ENCODE measurements around the gene ITGAX. TPM values are rescaled to one million over a fixed set of nuclear protein-coding genes. Genes with fewer than 3 reads are reported as not detected.

Gene ITGAX
- total and polyA plus RNA-seq, 4 donors: 2.8 to 9.3 (median 7.1) TPM

DNA sequence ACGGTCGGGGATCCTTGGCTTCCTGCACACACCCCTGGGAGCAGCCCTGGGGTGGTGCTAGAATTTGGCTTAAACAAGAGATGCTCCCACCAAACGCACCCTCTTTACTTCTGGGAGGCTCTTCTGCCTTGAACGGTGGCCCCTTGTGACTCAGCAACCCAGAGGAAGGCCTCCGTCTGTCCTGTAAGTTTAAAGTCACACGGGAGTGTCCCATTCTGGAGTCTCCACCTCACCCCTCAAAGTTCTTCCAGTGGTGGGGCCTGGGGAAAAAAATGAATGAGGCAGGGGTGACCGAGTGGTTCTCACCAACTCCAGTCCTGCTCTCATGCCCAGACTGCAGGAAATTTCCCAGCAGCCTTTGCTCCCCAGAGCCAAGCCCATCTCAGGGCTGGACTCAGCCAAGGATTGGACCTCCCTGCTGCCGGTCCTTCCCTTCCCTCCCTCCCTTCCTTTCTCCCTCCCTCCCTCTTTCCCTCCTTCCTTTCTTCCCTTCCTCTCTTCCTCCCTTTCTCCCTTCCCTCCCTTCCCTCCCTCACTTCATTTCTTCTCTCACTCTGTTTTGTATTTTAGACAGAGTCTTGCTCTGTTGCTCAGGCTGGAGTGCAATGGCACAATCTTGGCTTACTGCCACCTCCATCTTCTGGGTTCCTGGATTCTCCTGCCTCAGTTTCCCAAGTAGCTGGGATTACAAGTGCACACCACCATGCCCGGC is 49.5 kb downstream of the ITGAX start:
- no peaks in the 10 kb centered on the region for H3K4me1 ChIP-seq (ENCODE audit: control insufficient read depth, insufficient read depth, low read length)
- H3K27ac ChIP-seq (ENCODE audit: low read depth, low read length): no peak overlapping the region
- no peaks in the 10 kb centered on the region for H3K36me3 ChIP-seq (ENCODE audit: control insufficient read depth, insufficient read depth, low read length)
- no peaks in the 10 kb centered on the region for H3K27me3 ChIP-seq (ENCODE audit: control insufficient read depth, insufficient read depth, low read length)
- H3K4me3 ChIP-seq (ENCODE audit: low read depth, low read length): no peak overlapping the region
- DNase-seq (ENCODE audit: low read depth in 4 of 6, low spot score in 6 of 6): no peak
- WGBS (ENCODE audit: insufficient coverage): 71% methylated on average over 6 of the region's 9 CpGs
- H3K9me3 ChIP-seq (ENCODE audit: control insufficient read depth, insufficient read depth, low read length): no peaks in the 10 kb centered on the region

DNA sequence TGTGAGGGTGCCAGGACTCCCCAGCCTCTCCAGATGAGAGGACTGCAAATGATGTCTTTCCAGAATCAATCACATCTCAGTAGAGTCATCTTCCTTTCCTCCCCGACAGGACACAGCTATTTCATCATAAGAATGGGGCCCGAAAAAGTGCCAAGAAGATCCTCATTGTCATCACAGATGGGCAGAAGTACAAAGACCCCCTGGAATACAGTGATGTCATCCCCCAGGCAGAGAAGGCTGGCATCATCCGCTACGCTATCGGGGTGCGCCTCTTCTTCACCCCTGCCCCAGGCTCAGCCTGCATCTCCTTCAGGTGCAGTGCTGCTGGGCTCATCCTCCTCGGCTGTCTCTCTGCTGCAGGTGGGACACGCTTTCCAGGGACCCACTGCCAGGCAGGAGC is 52.4 kb downstream of the ITGAX start:
- H3K9me3 ChIP-seq (ENCODE audit: control insufficient read depth, insufficient read depth, low read length): no peaks in the 10 kb centered on the region
- WGBS (ENCODE audit: insufficient coverage): 86% methylated on average over 8 of the region's 8 CpGs
- no peaks in the 10 kb centered on the region for H3K36me3 ChIP-seq (ENCODE audit: control insufficient read depth, insufficient read depth, low read length)
- DNase-seq (ENCODE audit: low read depth in 4 of 6, low spot score in 6 of 6): no peak
- H3K4me3 ChIP-seq (ENCODE audit: low read depth, low read length): no peak overlapping the region
- no peak overlapping the region for H3K27ac ChIP-seq (ENCODE audit: low read depth, low read length)
- H3K27me3 ChIP-seq (ENCODE audit: control insufficient read depth, insufficient read depth, low read length): no peaks in the 10 kb centered on the region
- H3K4me1 ChIP-seq (ENCODE audit: control insufficient read depth, insufficient read depth, low read length): no peaks in the 10 kb centered on the region

DNA sequence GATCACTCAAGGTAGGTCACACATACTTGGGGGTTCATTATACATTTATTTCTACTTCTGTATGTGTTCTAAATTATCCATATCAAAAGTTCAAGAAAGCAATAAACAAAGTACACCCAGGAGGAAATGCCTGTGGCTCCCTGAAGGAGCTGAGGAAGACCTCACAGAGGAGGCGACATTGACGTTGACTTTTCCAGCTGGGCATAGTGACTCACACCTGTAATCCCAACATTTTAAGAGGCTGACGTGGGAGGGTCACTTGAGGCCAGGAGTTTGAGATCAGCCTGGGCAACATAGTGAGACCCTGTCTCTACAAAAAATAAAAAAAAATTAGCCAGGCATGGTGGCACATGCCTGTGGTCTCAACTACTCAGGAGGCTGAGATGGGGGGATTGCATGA is 54.5 kb downstream of the ITGAX start:
- H3K27ac ChIP-seq (ENCODE audit: low read depth, low read length): no peak overlapping the region
- no peaks in the 10 kb centered on the region for H3K36me3 ChIP-seq (ENCODE audit: control insufficient read depth, insufficient read depth, low read length)
- DNase-seq (ENCODE audit: low read depth in 4 of 6, low spot score in 6 of 6): no peak
- 90% methylated on average over 2 of the region's 3 CpGs for WGBS (ENCODE audit: insufficient coverage)
- H3K4me3 ChIP-seq (ENCODE audit: low read depth, low read length): no peak overlapping the region
- H3K9me3 ChIP-seq (ENCODE audit: control insufficient read depth, insufficient read depth, low read length): no peaks in the 10 kb centered on the region
- H3K4me1 ChIP-seq (ENCODE audit: control insufficient read depth, insufficient read depth, low read length): no peaks in the 10 kb centered on the region
- no peaks in the 10 kb centered on the region for H3K27me3 ChIP-seq (ENCODE audit: control insufficient read depth, insufficient read depth, low read length)

DNA sequence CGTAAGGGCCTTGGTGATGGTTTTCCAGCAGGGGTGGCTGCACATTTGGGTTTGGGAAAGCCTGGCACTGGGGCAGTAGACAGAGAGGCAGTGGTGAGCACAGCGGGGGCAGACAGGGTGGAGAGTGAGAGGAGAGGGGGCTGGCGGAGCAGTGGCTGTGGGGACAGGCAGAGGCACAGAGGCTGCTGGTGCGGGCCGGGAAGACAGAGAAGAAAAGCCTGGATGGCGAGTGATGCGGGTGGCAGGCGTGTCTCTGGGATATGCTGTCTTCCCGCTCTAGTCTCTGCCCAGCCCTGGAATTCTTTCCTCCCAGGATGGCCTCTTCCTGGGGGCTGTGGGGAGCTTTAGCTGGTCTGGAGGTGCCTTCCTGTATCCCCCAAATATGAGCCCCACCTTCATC is 55.1 kb downstream of the ITGAX start:
- 86% methylated on average over 3 of the region's 9 CpGs for WGBS (ENCODE audit: insufficient coverage)
- DNase-seq (ENCODE audit: low read depth in 4 of 6, low spot score in 6 of 6): no peak
- no peaks in the 10 kb centered on the region for H3K4me1 ChIP-seq (ENCODE audit: control insufficient read depth, insufficient read depth, low read length)
- H3K27ac ChIP-seq (ENCODE audit: low read depth, low read length): no peak overlapping the region
- no peaks in the 10 kb centered on the region for H3K27me3 ChIP-seq (ENCODE audit: control insufficient read depth, insufficient read depth, low read length)
- H3K36me3 ChIP-seq (ENCODE audit: control insufficient read depth, insufficient read depth, low read length): no peaks in the 10 kb centered on the region
- H3K9me3 ChIP-seq (ENCODE audit: control insufficient read depth, insufficient read depth, low read length): no peaks in the 10 kb centered on the region
- H3K4me3 ChIP-seq (ENCODE audit: low read depth, low read length): no peak overlapping the region

DNA sequence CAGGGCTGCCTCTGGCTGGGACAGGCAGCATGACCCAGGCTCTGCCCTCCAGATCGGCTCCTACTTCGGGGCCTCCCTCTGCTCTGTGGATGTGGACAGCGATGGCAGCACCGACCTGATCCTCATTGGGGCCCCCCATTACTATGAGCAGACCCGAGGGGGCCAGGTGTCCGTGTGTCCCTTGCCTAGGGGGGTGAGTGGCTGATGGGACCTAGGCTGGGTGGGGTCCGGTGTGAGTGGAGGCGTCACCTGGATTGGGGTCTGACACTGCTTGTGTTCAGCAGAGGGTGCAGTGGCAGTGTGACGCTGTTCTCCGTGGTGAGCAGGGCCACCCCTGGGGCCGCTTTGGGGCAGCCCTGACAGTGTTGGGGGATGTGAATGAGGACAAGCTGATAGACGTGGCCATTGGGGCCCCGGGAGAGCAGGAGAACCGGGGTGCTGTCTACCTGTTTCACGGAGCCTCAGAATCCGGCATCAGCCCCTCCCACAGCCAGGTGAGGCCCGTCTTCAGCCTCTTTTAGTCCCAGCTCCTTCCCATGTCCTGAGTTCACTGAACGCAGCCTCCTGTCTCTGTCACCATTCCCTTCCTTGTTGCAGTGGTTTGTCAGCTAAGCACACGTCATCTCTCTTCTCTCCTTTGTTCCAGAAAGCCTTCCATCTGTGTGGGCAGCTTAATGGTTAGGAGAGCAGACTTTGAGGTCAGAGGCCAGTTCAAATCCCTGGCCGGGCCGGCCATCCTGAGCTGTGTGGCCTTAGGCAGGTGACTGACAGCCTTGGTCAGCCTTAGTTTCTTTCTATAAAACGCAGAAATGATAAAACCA is 56.3 kb downstream of the ITGAX start:
- no peak overlapping the region for H3K27ac ChIP-seq (ENCODE audit: low read depth, low read length)
- DNase-seq (ENCODE audit: low read depth in 4 of 6, low spot score in 6 of 6): no peak
- no peaks in the 10 kb centered on the region for H3K36me3 ChIP-seq (ENCODE audit: control insufficient read depth, insufficient read depth, low read length)
- H3K27me3 ChIP-seq (ENCODE audit: control insufficient read depth, insufficient read depth, low read length): peaks cover 3% of the 10 kb centered on the region
- H3K4me3 ChIP-seq (ENCODE audit: low read depth, low read length): no peak overlapping the region
- 79% methylated on average over 16 of the region's 22 CpGs for WGBS (ENCODE audit: insufficient coverage)
- no peaks in the 10 kb centered on the region for H3K4me1 ChIP-seq (ENCODE audit: control insufficient read depth, insufficient read depth, low read length)
- no peaks in the 10 kb centered on the region for H3K9me3 ChIP-seq (ENCODE audit: control insufficient read depth, insufficient read depth, low read length)

DNA sequence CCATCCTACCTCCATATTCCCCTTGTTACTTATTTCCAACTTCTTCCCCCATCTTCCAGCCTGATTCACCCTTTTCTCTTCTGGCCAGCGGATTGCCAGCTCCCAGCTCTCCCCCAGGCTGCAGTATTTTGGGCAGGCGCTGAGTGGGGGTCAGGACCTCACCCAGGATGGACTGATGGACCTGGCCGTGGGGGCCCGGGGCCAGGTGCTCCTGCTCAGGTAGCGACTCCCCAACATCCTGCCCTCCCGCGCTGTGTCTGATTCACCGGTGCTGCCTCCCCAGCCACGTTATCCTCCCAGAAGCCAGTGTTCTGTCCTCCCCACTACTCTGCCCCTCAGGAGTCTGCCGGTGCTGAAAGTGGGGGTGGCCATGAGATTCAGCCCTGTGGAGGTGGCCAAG is 57.8 kb downstream of the ITGAX start:
- 79% methylated on average over 7 of the region's 10 CpGs for WGBS (ENCODE audit: insufficient coverage)

DNA sequence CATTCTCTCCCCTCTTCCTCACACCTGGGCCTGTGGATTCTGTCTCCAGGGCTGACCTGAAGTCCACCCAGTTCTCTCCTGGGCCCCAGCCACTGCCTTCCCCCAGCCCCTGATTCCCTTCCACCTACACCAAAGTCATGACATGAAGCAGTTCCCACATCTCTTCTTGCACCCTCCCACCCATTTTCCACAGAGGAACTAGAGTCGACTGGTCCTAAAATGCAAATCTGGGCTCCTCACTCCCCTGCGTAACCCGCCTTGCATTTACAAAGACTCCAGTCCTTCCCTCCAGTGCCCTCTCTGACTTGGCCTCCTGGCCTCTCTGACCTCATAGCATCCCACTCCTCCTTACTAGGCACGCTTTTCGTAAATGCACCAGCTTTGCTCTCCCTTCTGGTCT is 58.4 kb downstream of the ITGAX start:
- Histone ChIP-seq H3K27ac (ENCODE audit: low read depth, low read length) (no peak overlapping the region), H3K9me3 (ENCODE audit: control insufficient read depth, insufficient read depth, low read length) (no peaks in the 10 kb centered on the region), H3K4me3 (ENCODE audit: low read depth, low read length) (no peak overlapping the region), H3K4me1 (ENCODE audit: control insufficient read depth, insufficient read depth, low read length) (no peaks in the 10 kb centered on the region), H3K36me3 (ENCODE audit: control insufficient read depth, insufficient read depth, low read length) (no peaks in the 10 kb centered on the region), H3K27me3 (ENCODE audit: control insufficient read depth, insufficient read depth, low read length) (peaks cover 3% of the 10 kb centered on the region)
- 90% methylated on average over 5 of the region's 5 CpGs for WGBS (ENCODE audit: insufficient coverage)
- no peak for DNase-seq (ENCODE audit: low read depth in 4 of 6, low spot score in 6 of 6)

More for the DNA sequence above, 57.8 kb downstream of the ITGAX start:
- Histone ChIP-seq H3K9me3 (ENCODE audit: control insufficient read depth, insufficient read depth, low read length) (no peaks in the 10 kb centered on the region), H3K36me3 (ENCODE audit: control insufficient read depth, insufficient read depth, low read length) (no peaks in the 10 kb centered on the region), H3K27me3 (ENCODE audit: control insufficient read depth, insufficient read depth, low read length) (peaks cover 3% of the 10 kb centered on the region), H3K27ac (ENCODE audit: low read depth, low read length) (no peak overlapping the region), H3K4me3 (ENCODE audit: low read depth, low read length) (no peak overlapping the region), H3K4me1 (ENCODE audit: control insufficient read depth, insufficient read depth, low read length) (no peaks in the 10 kb centered on the region)
- no peak for DNase-seq (ENCODE audit: low read depth in 4 of 6, low spot score in 6 of 6)

DNA sequence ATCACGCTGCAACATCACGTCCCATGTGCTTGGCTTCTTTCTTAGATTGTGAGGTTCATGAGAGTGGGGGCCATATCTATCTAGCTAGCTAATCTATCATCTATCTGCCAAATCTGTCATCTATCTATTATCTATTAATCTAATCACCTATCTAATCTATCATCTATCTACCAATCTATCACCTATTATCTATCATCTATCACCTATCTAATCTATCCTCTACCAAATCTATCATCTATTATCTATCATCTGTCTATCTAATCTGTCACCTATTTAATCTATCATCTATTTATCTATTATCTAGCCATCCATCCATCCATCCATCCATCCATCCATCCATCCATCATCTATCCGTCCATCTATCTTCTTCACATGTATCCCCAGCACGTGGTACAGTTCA is 59.0 kb downstream of the ITGAX start:
- H3K4me1 ChIP-seq (ENCODE audit: control insufficient read depth, insufficient read depth, low read length): no peaks in the 10 kb centered on the region
- no peaks in the 10 kb centered on the region for H3K36me3 ChIP-seq (ENCODE audit: control insufficient read depth, insufficient read depth, low read length)
- H3K4me3 ChIP-seq (ENCODE audit: low read depth, low read length): no peak overlapping the region
- DNase-seq (ENCODE audit: low read depth in 4 of 6, low spot score in 6 of 6): no peak
- WGBS (ENCODE audit: insufficient coverage): 81% methylated on average over 4 of the region's 4 CpGs
- no peak overlapping the region for H3K27ac ChIP-seq (ENCODE audit: low read depth, low read length)
- peaks cover 3% of the 10 kb centered on the region for H3K27me3 ChIP-seq (ENCODE audit: control insufficient read depth, insufficient read depth, low read length)
- H3K9me3 ChIP-seq (ENCODE audit: control insufficient read depth, insufficient read depth, low read length): no peaks in the 10 kb centered on the region

DNA sequence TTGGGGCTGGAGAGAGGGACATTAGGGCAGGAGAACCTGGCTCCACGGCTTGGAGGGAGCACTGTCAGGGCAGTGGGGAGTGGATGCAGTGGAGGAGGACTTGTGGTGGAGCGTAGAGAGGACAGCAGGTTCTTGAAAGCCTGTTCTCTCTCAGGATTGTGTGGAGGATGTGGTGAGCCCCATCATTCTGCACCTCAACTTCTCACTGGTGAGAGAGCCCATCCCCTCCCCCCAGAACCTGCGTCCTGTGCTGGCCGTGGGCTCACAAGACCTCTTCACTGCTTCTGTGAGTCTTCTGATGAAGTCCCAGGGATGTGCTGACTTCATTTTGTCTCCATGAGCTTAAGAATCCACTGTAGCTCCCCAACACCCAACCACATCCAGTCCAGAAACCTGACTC is 59.7 kb downstream of the ITGAX start:
- Histone ChIP-seq H3K4me1 (ENCODE audit: control insufficient read depth, insufficient read depth, low read length) (no peaks in the 10 kb centered on the region), H3K9me3 (ENCODE audit: control insufficient read depth, insufficient read depth, low read length) (no peaks in the 10 kb centered on the region), H3K36me3 (ENCODE audit: control insufficient read depth, insufficient read depth, low read length) (no peaks in the 10 kb centered on the region), H3K27ac (ENCODE audit: low read depth, low read length) (no peak overlapping the region), H3K4me3 (ENCODE audit: low read depth, low read length) (no peak overlapping the region), H3K27me3 (ENCODE audit: control insufficient read depth, insufficient read depth, low read length) (peaks cover 3% of the 10 kb centered on the region)
- WGBS (ENCODE audit: insufficient coverage): 78% methylated on average over 3 of the region's 4 CpGs
- DNase-seq (ENCODE audit: low read depth in 4 of 6, low spot score in 6 of 6): no peak

DNA sequence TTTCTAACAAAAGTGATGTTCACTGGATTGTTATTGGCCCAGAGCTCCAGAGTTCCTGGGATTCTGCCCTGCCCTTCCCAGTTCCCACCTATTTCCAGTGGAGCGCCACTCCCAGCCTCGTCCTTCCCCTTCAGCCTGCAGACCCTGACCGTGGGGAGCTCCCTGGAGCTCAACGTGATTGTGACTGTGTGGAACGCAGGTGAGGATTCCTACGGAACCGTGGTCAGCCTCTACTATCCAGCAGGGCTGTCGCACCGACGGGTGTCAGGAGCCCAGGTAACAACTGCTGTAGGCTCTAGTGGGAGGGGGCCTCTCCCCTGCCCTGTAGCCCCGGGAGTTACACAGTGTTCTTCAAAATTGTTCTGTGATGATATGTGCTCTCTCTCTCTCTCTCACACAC is 61.4 kb downstream of the ITGAX start:
- Histone ChIP-seq H3K4me3 (ENCODE audit: low read depth, low read length) (no peak overlapping the region), H3K36me3 (ENCODE audit: control insufficient read depth, insufficient read depth, low read length) (no peaks in the 10 kb centered on the region), H3K27ac (ENCODE audit: low read depth, low read length) (no peak overlapping the region), H3K9me3 (ENCODE audit: control insufficient read depth, insufficient read depth, low read length) (no peaks in the 10 kb centered on the region), H3K4me1 (ENCODE audit: control insufficient read depth, insufficient read depth, low read length) (no peaks in the 10 kb centered on the region), H3K27me3 (ENCODE audit: control insufficient read depth, insufficient read depth, low read length) (peaks cover 3% of the 10 kb centered on the region)
- DNase-seq (ENCODE audit: low read depth in 4 of 6, low spot score in 6 of 6): no peak
- WGBS (ENCODE audit: insufficient coverage): no CpG with 5 or more reads among the region's 11 CpGs
